ENCODE results near the gene FHAD1. TPM values are rescaled to one million over a fixed set of nuclear protein-coding genes. Genes with fewer than 3 reads are reported as not detected.

Gene FHAD1
- total and polyA plus RNA-seq, 9 of the 15 experiments (the other 6 are each of a cell fraction or from before 2014, with no cell fraction given) = 0.32 to 2.1 (median 1.5) TPM; not detected in 1

DNA sequence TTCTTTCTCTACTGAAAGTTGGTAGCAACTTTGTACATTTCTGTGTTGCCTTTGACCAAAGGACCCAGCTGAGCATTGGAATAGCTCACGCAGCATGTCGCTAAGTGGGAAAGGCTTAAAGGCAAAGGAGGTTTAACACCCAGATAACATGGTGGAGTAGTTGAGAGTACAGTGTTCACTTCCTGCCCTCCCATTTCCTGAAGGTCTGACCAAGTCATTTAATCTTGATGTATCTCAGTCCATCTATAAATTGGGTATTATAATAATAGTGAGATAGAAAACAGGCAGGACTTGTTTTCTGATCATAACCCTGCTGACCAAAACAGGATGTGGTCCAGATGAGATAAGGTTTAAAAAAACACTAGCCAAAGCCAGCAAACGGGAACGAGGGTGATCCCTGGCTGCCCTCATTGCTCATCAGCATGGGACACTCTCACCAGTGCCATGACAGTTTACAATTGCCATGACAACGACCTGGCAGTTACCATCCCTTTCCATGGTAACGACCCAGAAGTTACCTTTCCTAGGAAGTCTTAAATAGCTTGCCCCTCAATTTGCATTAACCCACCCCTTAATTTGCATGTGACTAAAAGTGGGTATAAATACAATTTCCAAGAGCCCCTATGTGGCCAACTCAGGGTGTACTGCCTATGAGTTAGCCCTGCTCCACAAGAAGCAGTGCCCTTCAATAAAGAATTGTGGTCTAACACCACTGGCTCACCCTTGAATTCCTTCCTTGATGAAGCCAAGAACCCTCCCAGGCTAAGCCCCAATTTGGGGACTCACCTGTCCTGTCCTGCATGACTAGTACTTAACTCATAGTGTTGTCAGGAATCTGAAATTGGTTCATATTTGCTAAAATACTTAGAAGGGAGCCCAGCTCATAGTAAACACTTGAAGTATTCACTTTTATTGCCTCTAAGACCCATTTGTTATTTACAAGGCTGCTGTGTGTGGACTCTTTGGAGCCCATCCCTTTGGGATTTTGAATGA is 28.4 kb upstream of the FHAD1 start (continued):
- TF ChIP-seq ETV5 (CRISPR knock-in tag; IDR thresholded peaks at IDR 0.05; ENCODE audit: low read depth) (peak; percentile 85), GATAD2B (IDR thresholded peaks at IDR 0.05; ENCODE audit: borderline replicate concordance) (peak; percentile 15; the same call in 1 of the 2 replicates), CSDE1 (IDR thresholded peaks at IDR 0.05) (peak in 1 of 2 experiments; percentile 71; a peak in 2 of 4 replicates), NRF1 (conservative IDR thresholded peaks at IDR 0.05 in 1 of 2, IDR thresholded peaks at IDR 0.05 in 1 of 2) (0 out of 4 replicates have a peak, but pooled peaks of 1 of the 2 experiments have one; percentile 16), NFRKB (IDR thresholded peaks at IDR 0.05; ENCODE audit: low read depth) (0 out of 2 replicates have a peak, but pooled peaks have one; percentile 42), HDAC2 (IDR thresholded peaks at IDR 0.05) (peak; percentile 47; the same call in 1 of the 2 replicates), MTA1 (IDR thresholded peaks at IDR 0.05; ENCODE audit: borderline replicate concordance) (peak; percentile 81), ZNF41 (CRISPR knock-in tag; conservative IDR thresholded peaks at IDR 0.05) (no peak), ZEB2 (IDR thresholded peaks at IDR 0.05) (no peak), NR2C1 (IDR thresholded peaks at IDR 0.05) (peak; percentile 64), NR2C1 (tag; IDR thresholded peaks at IDR 0.05) (peak; percentile 91), ZNF644 (tag; IDR thresholded peaks at IDR 0.05; ENCODE audit: low read depth) (peak; percentile 59), HCFC1 (IDR thresholded peaks at IDR 0.05; ENCODE audit: low read depth, low read length) (peak; percentile 51; the same call in 1 of the 2 replicates), NUFIP1 (IDR thresholded peaks at IDR 0.05; ENCODE audit: partially characterized antibody) (no peak), RHOXF2B (CRISPR knock-in tag; conservative IDR thresholded peaks at IDR 0.05) (peak; percentile 38; the same call in 1 of the 2 replicates)
- TF ChIP-seq, protein P1, sequence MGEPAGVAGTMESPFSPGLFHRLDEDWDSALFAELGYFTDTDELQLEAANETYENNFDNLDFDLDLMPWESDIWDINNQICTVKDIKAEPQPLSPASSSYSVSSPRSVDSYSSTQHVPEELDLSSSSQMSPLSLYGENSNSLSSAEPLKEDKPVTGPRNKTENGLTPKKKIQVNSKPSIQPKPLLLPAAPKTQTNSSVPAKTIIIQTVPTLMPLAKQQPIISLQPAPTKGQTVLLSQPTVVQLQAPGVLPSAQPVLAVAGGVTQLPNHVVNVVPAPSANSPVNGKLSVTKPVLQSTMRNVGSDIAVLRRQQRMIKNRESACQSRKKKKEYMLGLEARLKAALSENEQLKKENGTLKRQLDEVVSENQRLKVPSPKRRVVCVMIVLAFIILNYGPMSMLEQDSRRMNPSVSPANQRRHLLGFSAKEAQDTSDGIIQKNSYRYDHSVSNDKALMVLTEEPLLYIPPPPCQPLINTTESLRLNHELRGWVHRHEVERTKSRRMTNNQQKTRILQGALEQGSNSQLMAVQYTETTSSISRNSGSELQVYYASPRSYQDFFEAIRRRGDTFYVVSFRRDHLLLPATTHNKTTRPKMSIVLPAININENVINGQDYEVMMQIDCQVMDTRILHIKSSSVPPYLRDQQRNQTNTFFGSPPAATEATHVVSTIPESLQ (CRISPR knock-in tag; IDR thresholded peaks at IDR 0.05) = no peak
- TF ChIP-seq, protein P2, sequence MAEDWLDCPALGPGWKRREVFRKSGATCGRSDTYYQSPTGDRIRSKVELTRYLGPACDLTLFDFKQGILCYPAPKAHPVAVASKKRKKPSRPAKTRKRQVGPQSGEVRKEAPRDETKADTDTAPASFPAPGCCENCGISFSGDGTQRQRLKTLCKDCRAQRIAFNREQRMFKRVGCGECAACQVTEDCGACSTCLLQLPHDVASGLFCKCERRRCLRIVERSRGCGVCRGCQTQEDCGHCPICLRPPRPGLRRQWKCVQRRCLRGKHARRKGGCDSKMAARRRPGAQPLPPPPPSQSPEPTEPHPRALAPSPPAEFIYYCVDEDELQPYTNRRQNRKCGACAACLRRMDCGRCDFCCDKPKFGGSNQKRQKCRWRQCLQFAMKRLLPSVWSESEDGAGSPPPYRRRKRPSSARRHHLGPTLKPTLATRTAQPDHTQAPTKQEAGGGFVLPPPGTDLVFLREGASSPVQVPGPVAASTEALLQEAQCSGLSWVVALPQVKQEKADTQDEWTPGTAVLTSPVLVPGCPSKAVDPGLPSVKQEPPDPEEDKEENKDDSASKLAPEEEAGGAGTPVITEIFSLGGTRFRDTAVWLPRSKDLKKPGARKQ (CRISPR knock-in tag; IDR thresholded peaks at IDR 0.05) = no peak
- TF ChIP-seq, protein P3, sequence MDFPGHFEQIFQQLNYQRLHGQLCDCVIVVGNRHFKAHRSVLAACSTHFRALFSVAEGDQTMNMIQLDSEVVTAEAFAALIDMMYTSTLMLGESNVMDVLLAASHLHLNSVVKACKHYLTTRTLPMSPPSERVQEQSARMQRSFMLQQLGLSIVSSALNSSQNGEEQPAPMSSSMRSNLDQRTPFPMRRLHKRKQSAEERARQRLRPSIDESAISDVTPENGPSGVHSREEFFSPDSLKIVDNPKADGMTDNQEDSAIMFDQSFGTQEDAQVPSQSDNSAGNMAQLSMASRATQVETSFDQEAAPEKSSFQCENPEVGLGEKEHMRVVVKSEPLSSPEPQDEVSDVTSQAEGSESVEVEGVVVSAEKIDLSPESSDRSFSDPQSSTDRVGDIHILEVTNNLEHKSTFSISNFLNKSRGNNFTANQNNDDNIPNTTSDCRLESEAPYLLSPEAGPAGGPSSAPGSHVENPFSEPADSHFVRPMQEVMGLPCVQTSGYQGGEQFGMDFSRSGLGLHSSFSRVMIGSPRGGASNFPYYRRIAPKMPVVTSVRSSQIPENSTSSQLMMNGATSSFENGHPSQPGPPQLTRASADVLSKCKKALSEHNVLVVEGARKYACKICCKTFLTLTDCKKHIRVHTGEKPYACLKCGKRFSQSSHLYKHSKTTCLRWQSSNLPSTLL (IDR thresholded peaks at IDR 0.05) = no peak
- TF ChIP-seq, protein P4, sequence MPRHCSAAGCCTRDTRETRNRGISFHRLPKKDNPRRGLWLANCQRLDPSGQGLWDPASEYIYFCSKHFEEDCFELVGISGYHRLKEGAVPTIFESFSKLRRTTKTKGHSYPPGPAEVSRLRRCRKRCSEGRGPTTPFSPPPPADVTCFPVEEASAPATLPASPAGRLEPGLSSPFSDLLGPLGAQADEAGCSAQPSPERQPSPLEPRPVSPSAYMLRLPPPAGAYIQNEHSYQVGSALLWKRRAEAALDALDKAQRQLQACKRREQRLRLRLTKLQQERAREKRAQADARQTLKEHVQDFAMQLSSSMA (CRISPR knock-in tag; IDR thresholded peaks at IDR 0.05) = no peak

Measured in K562 (cell line).